Activated CD4-positive, alpha-beta T cell treated with anti-CD3 and anti-CD28 coated beads for 36 hours (primary cell): ENCODE results near the gene MPHOSPH8. TPM values are rescaled to one million over a fixed set of nuclear protein-coding genes. Genes with fewer than 3 reads are reported as not detected.
"Not testable (repeated sequence)": the region's sequence is repeated elsewhere in the genome, so short reads cannot be mapped to it uniquely, and the experiment has no call there.

ENCODE experiments used
- ATAC-seq: fragments of 200-7000 bp; cut with Tn5 transposase; one replicate; pipeline ENCODE4 v1.10.0; 2021; ENCODE audit warnings: mild to moderate bottlenecking, moderate library complexity
- CTCF ChIA-PET: fragments of 350-600 bp; sonication (Branson Sonifier 250); formaldehyde crosslinking; loops from one replicate; lab custom pipeline; 2021; ENCODE audit warnings: antibody characterized with exemption; lab: Charles Lee
- POLR2A ChIA-PET: fragments of 350-600 bp; sonication (Branson Sonifier 250); formaldehyde crosslinking; loops from one replicate; lab custom pipeline; 2021; ENCODE audit warnings: antibody characterized with exemption, inconsistent platforms; lab: Charles Lee
- DNase-seq: peaks from one replicate; pipeline ENCODE4 v3.0.0-alpha.2; 2020
- H3K27ac Mint-ChIP-seq: one replicate; pipeline ENCODE4 v1.8.0; 2021; ENCODE audit warnings: mixed read lengths
- H3K27me3 Mint-ChIP-seq: one replicate; pipeline ENCODE4 v1.8.0; 2021; ENCODE audit warnings: mixed read lengths
- H3K36me3 Mint-ChIP-seq: one replicate; pipeline ENCODE4 v1.8.0; 2021; ENCODE audit warnings: low read depth, mixed read lengths
- H3K4me1 Mint-ChIP-seq: one replicate; pipeline ENCODE4 v1.8.0; 2021; ENCODE audit warnings: mixed read lengths
- H3K4me3 Mint-ChIP-seq: one replicate; pipeline ENCODE4 v1.8.0; 2021; ENCODE audit warnings: mild to moderate bottlenecking, moderate library complexity, mixed read lengths
- H3K9me3 Mint-ChIP-seq: one replicate; pipeline ENCODE4 v1.8.0; 2021; ENCODE audit warnings: low read depth, mixed read lengths
- intact Hi-C, 2 experiments: fragments of 100-400 bp; cut with DNase I in 1 of 2; cut with micrococcal nuclease in 1 of 2; formaldehyde crosslinking; loops; one replicate each; pipeline versions ENCODE4 v1.14.2 to v1.15.1; 2022 to 2024; cut with DNase I, micrococcal nuclease
- total RNA-seq, 2 experiments: library from RNA; stranded (reverse); gene quantifications; one replicate each; pipeline ENCODE4 v1.2.3, GENCODE V29; 2021

Gene MPHOSPH8
- total RNA-seq, 2 experiments from 2014 or later = 39.1 to 39.8 TPM

DNA sequence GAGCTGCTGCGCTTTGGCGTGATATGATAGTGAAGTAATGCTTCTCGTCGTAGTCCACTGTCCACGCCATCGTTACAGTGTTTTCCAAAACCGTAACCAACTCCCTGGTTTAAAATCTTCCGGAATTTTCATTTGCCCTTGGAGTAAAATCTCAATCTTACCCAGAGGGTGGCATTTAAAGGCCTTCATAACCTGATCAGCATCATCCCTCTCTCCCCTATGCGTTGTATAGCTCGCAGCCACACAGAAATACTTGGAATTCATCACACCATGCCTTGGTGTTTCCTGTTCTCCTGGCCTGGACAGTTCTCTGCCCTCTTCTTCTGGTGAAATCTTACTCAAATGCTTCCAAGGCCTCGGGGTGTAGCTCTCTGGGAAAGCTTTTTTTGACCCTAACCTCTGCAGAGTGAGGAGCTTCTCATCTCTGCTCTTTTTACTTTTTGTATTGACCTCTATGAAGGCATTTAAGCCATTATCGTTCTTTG, 839 bp downstream of the MPHOSPH8 start:
- DNase-seq (no peak), ATAC-seq (no peak)
- Mint-ChIP-seq H3K27me3 (no peaks in the 10 kb centered on the region), H3K36me3 (peaks cover 21% of the 10 kb centered on the region), H3K27ac (peak overlapping the region; percentile 99), H3K9me3 (no peaks in the 10 kb centered on the region), H3K4me3 (peak overlapping the region; percentile 99), H3K4me1 (peaks cover 30% of the 10 kb centered on the region)
- intact Hi-C loops = loop anchor here (5.0 kb wide), 4 partner anchors 148 to 1968 kb away; partner anchors contain the start of genes EEF1AKMT1 (in 1 of the 2), MICU2 (in 1 of the 2) and PSPC1 (in 1 of the 2)
- ChIA-PET POLR2A (no interaction called here), CTCF (interaction anchor here (0.5 to 1.4 kb wide), 3 partner anchors 212 to 1726 kb away, joined by 3 to 4 read pairs (median 3); no protein-coding TSS in a partner anchor)

DNA sequence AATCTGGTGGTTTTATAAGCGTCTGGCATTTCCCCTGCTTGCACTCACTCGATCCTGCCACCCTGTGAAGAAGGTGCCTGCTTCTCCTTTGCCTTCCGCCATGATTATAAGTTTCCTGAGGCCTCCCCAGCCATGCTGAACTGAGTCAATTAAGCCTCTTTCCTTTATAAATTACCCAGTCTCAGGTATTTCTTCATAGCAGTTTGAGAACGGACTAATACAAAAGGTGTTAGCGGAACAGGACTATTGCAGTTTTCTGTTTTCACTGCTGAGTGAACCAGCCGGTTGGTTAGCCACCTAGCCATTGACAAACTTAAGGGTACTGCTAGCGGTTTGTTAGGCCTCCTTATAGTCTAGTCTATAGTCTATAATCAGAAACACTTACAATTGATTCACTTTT, 2.5 kb downstream of the MPHOSPH8 start:
- ATAC-seq, POLR2A ChIA-PET, DNase-seq, intact Hi-C loops, CTCF ChIA-PET, H3K9me3 Mint-ChIP-seq, H3K27me3 Mint-ChIP-seq: not testable (repeated sequence)
- Mint-ChIP-seq H3K4me3 (peak overlapping the region; percentile 99), H3K36me3 (peaks cover 26% of the 10 kb centered on the region), H3K4me1 (peaks cover 39% of the 10 kb centered on the region), H3K27ac (peak overlapping the region; percentile 65)

DNA sequence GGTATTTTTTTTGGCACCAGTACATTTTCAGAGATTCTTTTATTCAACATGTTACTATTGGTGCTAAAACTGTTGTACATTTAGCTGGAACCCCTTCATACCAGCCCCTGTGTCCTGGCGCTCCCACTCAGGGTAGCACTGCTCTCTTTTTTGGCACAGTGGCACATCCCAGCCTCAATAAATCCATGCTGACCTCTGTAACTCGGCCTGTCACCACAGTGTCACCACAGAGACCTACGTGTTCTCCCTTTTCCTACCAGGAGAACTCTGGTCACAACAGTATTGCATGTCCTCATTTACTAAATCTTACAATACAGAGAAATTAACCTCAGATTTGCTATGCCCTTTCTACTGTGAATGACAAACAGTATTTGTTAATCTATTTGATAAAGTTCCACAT, 10.2 kb downstream of the MPHOSPH8 start:
- Mint-ChIP-seq H3K27ac (no peak overlapping the region), H3K4me3 (no peak overlapping the region), H3K9me3 (no peaks in the 10 kb centered on the region), H3K4me1 (peaks cover 34% of the 10 kb centered on the region), H3K27me3 (no peaks in the 10 kb centered on the region), H3K36me3 (peaks cover 56% of the 10 kb centered on the region)
- ATAC-seq (no peak), DNase-seq (no peak)
- intact Hi-C loops = no loop called here
- ChIA-PET CTCF (no interaction called here), POLR2A (no interaction called here)

DNA sequence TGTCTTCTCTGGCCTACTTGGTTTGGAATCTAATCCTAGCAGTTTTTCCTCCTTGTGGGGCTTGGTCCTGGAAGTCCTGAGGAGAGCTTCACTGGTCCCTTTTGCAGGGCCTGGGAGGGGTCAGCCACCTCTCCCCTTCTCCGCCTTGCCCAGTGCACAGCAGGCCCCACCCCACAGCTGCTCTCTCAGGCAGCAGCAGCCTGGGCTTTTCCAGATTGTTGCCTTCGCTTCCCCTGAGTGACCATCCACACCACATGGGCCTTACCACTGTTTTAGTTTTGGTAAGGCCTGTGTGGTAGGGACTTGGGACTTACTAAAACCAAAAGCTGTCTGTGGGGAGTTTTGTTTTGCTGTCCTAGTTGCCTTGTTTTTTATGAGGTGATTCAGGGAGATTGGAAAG, 11.5 kb downstream of the MPHOSPH8 start:
- H3K9me3 Mint-ChIP-seq = no peaks in the 10 kb centered on the region
- intact Hi-C loops = no loop called here
- no peaks in the 10 kb centered on the region for H3K27me3 Mint-ChIP-seq
- peaks cover 28% of the 10 kb centered on the region for H3K4me1 Mint-ChIP-seq
- H3K36me3 Mint-ChIP-seq = peaks cover 63% of the 10 kb centered on the region
- H3K4me3 Mint-ChIP-seq = no peak overlapping the region
- ChIA-PET POLR2A (no interaction called here), CTCF (no interaction called here)
- peak overlapping the region; percentile 20 for H3K27ac Mint-ChIP-seq
- no peak for DNase-seq
- ATAC-seq = no peak

DNA sequence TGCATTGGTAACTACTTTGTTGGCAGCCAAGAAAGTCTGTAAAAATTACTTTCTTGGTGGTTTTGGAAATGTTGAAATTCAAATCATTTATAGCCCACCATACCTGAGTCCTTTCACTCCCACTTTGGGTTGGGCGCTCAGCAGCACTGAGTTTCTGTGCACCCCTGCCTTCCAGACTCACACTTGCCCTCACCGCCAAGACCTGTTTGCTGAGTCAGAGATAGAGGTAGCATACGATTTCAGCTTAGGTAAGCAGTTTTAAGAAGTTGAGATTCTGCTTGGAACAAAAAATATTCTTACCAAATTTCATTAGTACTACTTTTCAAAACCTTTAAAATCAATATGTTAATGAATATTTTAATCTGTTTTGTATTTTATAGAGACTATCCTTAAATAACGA, 12.6 kb downstream of the MPHOSPH8 start:
- peaks cover 19% of the 10 kb centered on the region for H3K4me1 Mint-ChIP-seq
- peaks cover 64% of the 10 kb centered on the region for H3K36me3 Mint-ChIP-seq
- H3K4me3 Mint-ChIP-seq = no peak overlapping the region
- no peak for DNase-seq
- H3K27ac Mint-ChIP-seq = peak overlapping the region; percentile 42
- no peaks in the 10 kb centered on the region for H3K27me3 Mint-ChIP-seq
- POLR2A ChIA-PET = no interaction called here
- H3K9me3 Mint-ChIP-seq = no peaks in the 10 kb centered on the region
- intact Hi-C loops = no loop called here
- CTCF ChIA-PET = no interaction called here
- no peak for ATAC-seq

DNA sequence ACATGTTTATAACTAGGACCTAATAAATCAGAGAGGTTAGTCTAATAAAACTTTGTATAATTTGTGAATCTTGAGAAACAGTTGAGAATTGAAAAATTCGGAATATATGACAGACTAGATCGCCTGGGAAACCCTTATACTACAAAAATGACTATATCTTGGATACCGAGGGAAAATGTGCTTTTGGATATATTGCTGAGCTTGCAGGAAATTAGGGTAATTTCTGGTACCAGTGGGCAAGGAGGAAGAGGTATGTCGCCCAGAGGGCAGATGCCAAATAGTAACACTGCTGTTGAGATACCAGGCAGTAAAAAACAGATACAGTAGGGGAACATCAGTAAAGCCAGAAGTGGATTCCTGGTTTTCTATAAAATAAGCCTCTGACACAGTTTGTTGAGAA, 17.3 kb downstream of the MPHOSPH8 start:
- no peak for ATAC-seq
- Mint-ChIP-seq H3K27me3 (no peaks in the 10 kb centered on the region), H3K36me3 (peaks cover 56% of the 10 kb centered on the region), H3K4me1 (peaks cover 4% of the 10 kb centered on the region), H3K9me3 (no peaks in the 10 kb centered on the region), H3K27ac (no peak overlapping the region), H3K4me3 (no peak overlapping the region)
- no peak for DNase-seq
- POLR2A ChIA-PET = interaction anchor here (0.5 to 0.6 kb wide), 2 partner anchors 12 to 52 kb away, joined by 4 to 7 read pairs; no protein-coding TSS in a partner anchor
- CTCF ChIA-PET = no interaction called here
- intact Hi-C loops = no loop called here

DNA sequence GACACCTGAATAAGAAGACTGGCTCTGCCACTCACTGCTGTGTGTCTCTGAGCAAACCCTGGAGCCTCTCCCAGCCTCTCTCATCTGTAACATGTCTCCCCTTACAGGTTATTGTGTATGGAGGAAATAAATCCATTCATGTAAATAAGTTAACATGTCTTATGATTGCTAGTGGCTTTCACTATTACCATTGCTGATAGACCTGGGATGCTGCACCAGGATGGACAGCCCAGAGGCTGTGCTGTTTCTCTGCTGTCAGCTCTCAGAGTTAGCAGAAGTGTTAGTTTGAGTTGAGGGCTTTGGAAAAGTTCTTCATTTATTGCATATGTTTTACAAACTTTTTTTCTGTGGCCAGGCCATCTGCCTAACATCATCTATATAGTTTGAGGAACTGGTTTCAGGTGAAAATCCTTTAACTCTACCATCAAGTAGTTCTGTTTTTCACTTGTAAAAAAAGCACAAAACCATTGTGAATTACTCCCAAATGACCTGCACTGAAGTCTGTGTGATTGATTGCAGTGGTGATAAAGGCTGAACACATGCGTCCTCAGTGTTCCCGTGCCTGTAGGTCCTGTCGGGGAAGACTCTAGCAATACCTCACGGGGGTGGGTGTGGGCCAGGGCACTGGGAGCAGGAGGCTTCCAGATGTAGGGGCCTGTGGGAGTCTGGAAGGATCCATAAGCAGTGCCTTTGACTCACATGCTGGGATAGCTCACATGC, 24.6 kb downstream of the MPHOSPH8 start:
- H3K4me1 Mint-ChIP-seq = no peaks in the 10 kb centered on the region
- H3K36me3 Mint-ChIP-seq = peaks cover 33% of the 10 kb centered on the region
- H3K27me3 Mint-ChIP-seq = no peaks in the 10 kb centered on the region
- DNase-seq (no peak), ATAC-seq (no peak)
- CTCF ChIA-PET = no interaction called here
- intact Hi-C loops = no loop called here
- H3K4me3 Mint-ChIP-seq = no peak overlapping the region
- H3K27ac Mint-ChIP-seq = peak overlapping the region; percentile 27
- POLR2A ChIA-PET = interaction anchor here (0.6 kb wide), 1 partner anchor 86 kb away, joined by 3 read pairs; no protein-coding TSS in a partner anchor
- no peaks in the 10 kb centered on the region for H3K9me3 Mint-ChIP-seq

DNA sequence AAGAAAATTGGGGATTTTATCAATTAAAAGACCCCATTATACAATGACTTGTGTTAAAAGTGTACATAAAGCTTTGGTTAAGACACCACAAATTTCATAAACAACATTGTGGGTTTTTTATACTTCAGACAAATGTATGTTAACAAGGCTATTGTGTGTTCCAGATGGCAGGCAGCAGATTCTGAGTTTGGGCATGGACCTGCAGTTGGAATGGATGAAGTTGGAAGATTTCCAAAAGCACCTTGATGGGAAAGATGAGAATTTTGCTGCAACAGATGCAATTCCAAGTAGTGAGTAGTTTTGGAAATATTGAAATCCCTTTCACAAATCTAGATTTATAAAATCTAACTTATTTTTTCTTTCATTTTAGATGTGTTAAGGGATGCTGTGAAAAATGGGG, 25.4 kb downstream of the MPHOSPH8 start:
- peaks cover 33% of the 10 kb centered on the region for H3K36me3 Mint-ChIP-seq
- CTCF ChIA-PET = interaction anchor here (0.5 kb wide), 1 partner anchor 27 kb away, joined by 4 read pairs; no protein-coding TSS in a partner anchor
- no peak overlapping the region for H3K4me3 Mint-ChIP-seq
- ATAC-seq = no peak
- POLR2A ChIA-PET = interaction anchor here (0.6 kb wide), 1 partner anchor 18 kb away, joined by 3 read pairs; no protein-coding TSS in a partner anchor
- H3K9me3 Mint-ChIP-seq = no peaks in the 10 kb centered on the region
- no peak for DNase-seq
- H3K27ac Mint-ChIP-seq = peak overlapping the region; percentile 47
- intact Hi-C loops = no loop called here
- no peaks in the 10 kb centered on the region for H3K4me1 Mint-ChIP-seq
- no peaks in the 10 kb centered on the region for H3K27me3 Mint-ChIP-seq

DNA sequence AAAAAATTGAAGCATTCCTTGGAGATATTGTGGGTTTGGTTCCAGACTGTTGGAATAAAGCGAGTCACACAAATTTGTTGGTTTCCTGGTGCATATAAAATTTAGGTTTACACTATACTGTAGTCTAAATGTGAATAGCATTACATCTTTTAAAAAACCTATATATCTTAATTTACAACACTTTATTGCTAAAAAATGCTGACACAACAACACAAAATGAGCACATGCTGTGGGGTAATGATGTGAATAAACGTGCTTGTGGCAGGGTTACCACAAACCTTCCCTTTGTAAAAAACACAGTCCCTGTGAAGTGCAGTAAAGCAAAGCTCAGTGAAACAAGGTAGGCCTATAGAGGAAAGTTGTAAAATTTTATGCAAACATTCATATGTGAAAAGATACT, 27.7 kb downstream of the MPHOSPH8 start:
- no peak for ATAC-seq
- intact Hi-C loops = no loop called here
- DNase-seq = no peak
- H3K36me3 Mint-ChIP-seq = peaks cover 42% of the 10 kb centered on the region
- H3K4me1 Mint-ChIP-seq = no peaks in the 10 kb centered on the region
- POLR2A ChIA-PET = no interaction called here
- H3K9me3 Mint-ChIP-seq = no peaks in the 10 kb centered on the region
- H3K27me3 Mint-ChIP-seq = no peaks in the 10 kb centered on the region
- CTCF ChIA-PET = no interaction called here
- H3K27ac Mint-ChIP-seq = no peak overlapping the region
- no peak overlapping the region for H3K4me3 Mint-ChIP-seq

DNA sequence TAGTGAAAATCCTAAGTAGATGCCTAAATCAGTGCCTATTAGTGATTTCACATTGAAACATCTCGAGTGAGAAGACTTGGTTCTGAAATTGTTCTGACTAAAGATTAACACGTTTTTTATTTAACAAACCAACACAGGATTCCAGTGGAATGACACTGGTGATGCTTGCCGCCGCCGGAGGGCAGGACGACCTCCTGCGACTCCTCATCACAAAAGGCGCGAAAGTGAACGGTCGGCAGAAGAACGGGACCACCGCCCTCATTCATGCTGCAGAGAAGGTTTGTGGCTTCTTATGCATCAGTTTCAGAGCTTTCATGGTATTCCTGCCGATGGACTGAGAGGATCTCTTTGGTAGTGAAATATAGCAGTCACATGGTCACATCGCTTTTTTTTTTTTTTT, 28.1 kb downstream of the MPHOSPH8 start:
- H3K4me3 Mint-ChIP-seq = no peak overlapping the region
- ATAC-seq (no peak), DNase-seq (no peak)
- H3K9me3 Mint-ChIP-seq = no peaks in the 10 kb centered on the region
- ChIA-PET POLR2A (no interaction called here), CTCF (no interaction called here)
- H3K36me3 Mint-ChIP-seq = peaks cover 46% of the 10 kb centered on the region
- no peaks in the 10 kb centered on the region for H3K27me3 Mint-ChIP-seq
- no peak overlapping the region for H3K27ac Mint-ChIP-seq
- intact Hi-C loops = no loop called here
- no peaks in the 10 kb centered on the region for H3K4me1 Mint-ChIP-seq

DNA sequence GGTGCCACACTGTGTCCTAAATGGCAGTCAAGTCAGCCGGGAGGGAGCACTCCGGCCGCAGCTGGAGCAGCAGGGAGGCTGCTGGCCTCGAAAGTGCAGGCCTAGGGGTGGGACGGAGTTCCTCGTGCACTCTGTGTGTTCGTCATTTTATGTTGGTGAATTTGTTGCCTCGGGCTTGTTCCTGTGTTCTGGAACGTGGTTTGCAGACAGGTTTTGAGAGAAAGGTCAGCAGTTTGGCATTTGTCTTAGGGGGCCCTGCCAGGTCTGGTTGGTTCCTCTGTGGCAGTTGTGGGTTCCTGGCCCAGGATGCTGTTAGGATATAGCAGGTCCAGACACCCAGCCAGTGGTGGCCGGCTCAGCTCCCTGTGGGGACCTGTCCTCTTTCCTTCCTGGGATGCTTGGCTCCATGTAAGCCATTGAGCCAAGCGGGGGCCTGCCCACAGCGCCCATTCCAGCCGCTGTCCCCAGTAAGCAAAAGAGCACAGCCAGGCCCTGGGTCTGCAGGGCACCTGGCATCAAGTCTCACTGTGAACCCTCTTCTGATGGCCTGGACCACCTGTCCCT, 30.0 kb downstream of the MPHOSPH8 start:
- no peaks in the 10 kb centered on the region for H3K4me1 Mint-ChIP-seq
- POLR2A ChIA-PET = interaction anchor here (0.6 to 0.7 kb wide), 2 partner anchors 97 to 168 kb away, joined by 3 to 8 read pairs; no protein-coding TSS in a partner anchor
- H3K36me3 Mint-ChIP-seq = peaks cover 54% of the 10 kb centered on the region
- ATAC-seq (no peak), DNase-seq (no peak)
- intact Hi-C loops = no loop called here
- no peaks in the 10 kb centered on the region for H3K9me3 Mint-ChIP-seq
- CTCF ChIA-PET = no interaction called here
- no peak overlapping the region for H3K4me3 Mint-ChIP-seq
- no peaks in the 10 kb centered on the region for H3K27me3 Mint-ChIP-seq
- H3K27ac Mint-ChIP-seq = no peak overlapping the region
